HG03521 (cell line): Measurements from ENCODE around the gene TXNDC17.
"Not testable (repeated sequence)": the region's sequence is repeated elsewhere in the genome, so short reads cannot be mapped to it uniquely, and the experiment has no call there.

ENCODE experiments used
- ATAC-seq: cut with Tn5 transposase; IDR thresholded peaks from one replicate; pipeline ENCODE4 v1.9.1; 2021; ENCODE audit warnings: mild to moderate bottlenecking, moderate library complexity; ENCODE audit not compliant: unreplicated experiment

TXNDC17 gene

GRCh38 chr17:6636616-6637457 lies 4.0 kb upstream of the TXNDC17 start:
- no peak for ATAC-seq

DNA sequence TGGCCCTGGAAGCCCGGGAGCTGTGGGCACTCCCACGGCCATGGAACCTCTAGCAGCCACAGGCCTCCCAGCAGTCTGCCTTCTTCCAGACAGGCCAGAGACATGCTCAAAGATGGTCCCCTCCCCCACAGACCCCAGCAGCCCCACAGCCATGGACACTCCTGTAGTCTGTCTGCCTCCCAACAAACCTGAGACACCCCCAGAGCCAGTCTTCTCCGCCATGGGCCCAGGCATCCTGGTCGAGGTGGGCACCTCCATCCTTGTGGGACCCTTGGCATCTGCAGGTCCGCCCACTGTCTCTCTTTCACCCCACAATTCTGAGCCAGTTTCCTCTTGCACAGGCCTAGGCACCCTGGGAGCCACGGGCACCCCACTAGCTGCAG lies 3.4 kb upstream of the TXNDC17 start:
- ATAC-seq, result no peak

DNA sequence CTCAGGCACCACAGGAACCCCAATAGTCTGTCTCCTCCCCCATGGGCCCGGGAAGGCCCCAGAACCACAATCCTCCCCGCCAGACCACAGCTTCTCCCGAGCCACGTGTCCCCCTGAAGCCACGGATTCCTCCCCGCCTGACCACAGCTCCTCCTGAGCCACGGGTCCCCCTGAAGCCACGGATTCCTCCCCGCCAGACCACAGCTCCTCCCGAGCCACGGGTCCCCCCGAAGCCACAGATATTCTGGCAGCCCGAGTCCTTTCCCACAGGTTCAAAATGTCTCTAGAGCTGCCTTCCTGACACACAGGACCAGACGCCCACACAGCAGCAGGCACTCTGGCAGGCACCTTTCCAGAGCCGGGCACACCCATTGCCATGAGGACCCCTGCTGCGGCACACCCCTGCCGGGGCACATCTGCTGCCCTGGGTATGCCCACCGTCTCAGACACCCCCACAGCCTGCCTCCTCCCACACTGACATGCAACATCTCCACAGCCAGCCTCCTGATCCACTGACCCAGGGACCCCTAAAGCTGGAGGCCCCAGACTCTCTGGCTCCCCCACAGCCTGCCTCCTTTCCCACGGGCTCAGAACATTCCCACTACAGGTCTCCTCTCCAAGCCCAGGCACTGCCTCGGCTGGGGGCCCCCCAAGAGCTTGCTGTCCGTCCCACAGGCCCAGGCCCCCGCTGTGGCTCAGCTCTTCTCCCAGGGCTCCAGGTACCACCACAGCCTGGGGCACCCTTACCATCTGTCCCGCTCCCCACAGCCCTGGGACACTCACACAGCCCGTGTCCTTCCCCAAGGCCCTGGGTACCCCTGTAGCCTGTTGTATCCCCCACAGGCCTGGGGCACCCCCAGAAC lies 2.6 kb upstream of the TXNDC17 start:
- ATAC-seq, result no peak

- no peak for ATAC-seq
Observed at GRCh38 chr17:6639014-6639585, 1.8 kb upstream of the TXNDC17 start.

DNA sequence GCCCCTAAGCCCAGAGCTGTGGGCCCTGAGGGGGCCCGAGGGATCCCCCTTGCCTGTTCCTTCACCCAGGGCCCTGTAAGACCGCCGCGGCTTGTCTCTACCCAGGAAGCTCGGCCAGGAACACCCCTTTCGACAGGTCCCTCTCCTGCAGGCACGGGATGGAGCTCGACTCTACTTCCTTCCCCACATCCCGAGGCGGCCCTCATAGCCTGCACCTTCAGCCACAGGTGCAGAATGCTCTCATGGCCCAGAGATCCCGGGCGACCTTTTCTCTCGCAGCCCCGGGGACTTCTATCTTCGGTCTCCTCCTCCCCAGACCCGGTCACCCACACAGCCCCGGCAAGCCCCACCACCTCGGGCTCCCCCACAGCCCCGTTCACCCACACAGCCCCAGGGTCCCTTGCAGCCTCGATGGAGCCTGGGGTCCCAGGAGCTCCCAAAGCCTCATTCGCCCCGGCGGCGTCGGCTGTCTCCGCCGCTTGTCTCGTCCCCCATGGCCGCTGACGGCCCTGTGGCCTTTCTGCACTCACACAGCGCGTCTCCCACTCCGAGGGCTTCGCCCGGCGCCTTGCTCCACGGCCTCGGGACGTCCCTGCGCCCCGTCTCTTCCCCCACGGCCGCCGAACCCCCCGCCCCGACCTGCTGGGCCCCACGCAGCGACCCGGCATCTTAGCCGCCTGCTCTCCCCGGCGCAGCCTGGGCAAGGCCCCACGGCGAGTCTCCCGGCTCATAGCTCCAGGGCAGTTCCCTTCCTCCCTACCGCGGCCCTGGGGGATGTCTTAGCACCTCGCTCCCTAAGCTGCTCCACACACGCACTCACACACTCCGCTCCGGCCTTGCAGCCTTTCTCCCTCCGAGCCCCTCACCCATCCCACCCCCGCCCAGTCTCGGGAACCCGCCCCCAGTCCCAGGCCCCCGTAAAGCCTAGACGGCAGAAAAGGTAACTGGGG lies 999 bp upstream of the TXNDC17 start:
- peak; percentile 6 for ATAC-seq

- no peak for ATAC-seq
Observed at GRCh38 chr17:6641247-6641863, 495 bp downstream of the TXNDC17 start.

- no peak for ATAC-seq
Observed at GRCh38 chr17:6642592-6642991, 1.7 kb downstream of the TXNDC17 start.

DNA sequence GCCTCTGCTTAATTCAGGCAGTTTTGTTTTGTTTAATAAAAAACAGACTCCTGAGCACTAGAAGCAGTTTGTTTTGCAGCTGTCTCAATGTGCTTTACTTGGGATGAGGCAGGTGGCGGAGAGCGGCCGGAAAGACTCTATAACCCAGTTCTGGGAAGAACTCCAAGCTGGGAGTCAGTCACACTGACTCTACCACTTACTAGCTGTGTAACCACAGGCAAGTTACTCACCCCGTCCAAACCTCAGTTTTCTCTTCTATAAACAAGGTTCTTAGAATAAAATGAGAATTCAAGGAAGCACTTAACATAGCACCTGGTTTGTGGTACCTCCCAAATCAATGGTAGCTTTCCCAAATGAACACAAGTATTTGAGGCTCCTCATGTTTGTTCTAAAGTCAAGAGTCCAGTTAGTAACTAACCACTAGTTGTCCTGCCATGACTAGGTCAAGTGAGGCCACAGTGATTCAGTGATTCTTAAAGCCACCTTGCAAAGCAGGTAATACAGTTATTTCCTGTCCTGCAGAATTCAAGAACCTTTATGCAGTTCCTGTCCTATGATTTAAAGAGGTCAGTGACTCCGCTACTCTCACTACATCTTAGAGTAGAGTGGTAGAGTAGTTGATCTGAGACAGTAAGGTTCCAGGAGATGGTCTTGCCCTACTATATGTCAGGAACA lies 2.7 kb downstream of the TXNDC17 start:
- no peak for ATAC-seq

GRCh38 chr17:6648181-6648580 lies 7.3 kb downstream of the TXNDC17 start:
- no peak for ATAC-seq

- ATAC-seq, result peak; percentile 94
Observed at GRCh38 chr17:6651354-6651918, 10.6 kb downstream of the TXNDC17 start, which contains the start of the genes C17orf100 and MED31. Gene C17orf100 (plus strand): TSS chr17:6651762. CDS start chr17:6651914, 152 bp downstream. Gene MED31 (minus strand): TSS chr17:6651605. CDS start chr17:6651528, 77 bp downstream.

DNA sequence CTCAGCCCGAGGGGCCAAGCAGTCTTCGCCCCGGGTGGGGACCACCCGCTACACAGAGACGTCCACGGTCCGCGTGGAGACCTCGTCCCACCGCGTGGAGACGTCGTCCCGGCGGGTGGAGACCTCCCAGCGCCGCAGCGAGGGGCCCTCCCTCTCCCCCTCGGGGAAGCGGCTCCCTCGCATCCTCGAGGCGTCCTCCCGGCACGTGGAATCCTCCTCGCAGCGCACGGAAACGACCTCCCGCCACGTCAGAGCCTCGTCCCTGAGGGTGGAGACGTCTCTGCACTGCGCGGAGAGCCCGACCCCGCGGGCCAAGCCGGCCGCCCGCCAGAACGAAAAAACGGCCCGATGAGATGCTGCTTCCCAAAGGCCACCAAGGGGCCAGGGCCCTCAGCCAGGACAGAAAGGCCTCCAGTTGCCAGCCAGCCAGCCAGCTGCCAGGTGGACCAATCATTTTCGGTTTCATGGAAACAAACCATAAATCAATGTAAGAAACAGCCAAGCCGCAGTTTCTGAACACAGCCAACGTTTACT lies 11.1 kb downstream of the TXNDC17 start:
- no peak for ATAC-seq

DNA sequence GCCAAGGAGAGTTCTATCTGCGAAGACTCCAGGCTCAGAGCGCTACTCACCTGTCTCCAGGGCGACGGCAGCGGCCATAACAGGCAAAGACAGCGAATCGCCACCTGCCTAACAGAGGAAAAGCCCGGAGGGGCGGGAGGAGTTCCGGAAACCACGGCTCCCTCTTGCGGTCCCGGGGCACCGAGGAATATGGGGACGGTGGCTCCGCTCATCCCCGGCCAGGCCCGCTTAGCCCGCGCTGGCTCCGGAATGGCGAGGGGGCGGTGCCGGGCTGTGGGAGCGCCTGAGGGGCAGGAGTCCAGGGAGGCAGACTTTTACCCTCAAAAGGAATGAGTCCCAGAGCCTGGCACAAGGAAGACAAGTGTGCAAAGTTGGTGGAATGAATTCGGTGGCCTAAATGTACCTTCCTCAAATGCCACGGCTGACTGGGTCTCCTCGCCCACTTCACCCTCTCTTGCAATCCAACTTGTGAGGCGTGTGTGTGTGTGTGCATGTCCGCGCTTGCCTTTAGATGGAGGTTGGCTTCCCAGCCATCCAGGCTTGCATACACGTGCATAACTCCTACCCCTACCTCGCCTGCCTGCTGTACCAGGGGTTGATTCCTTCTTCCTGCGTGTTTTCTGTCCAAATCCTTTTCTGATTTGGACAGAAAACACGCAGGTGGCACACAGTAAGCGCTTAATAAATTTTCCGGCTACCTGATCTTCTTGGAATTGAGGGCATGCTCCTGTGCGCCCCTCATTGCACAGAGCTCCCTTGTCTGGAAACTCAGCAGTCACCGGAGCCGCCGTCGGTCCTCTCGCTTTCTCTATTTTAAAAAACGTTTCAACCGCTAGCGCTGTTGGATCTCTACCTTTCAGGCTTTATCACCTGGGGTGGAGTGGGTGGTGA lies 14.2 kb downstream of the TXNDC17 start:
- no peak for ATAC-seq

- not testable (repeated sequence) for ATAC-seq
Observed at GRCh38 chr17:6655732-6656361, 15.0 kb downstream of the TXNDC17 start.

GRCh38 chr17:6656797-6657632 lies 16.2 kb downstream of the TXNDC17 start:
- not testable (repeated sequence) for ATAC-seq

- no peak for ATAC-seq
Observed at GRCh38 chr17:6657633-6658287, 16.9 kb downstream of the TXNDC17 start.

GRCh38 chr17:6658411-6658810 lies 17.6 kb downstream of the TXNDC17 start:
- not testable (repeated sequence) for ATAC-seq
